GM21825 (cell line): Measurements from ENCODE around the gene SEPTIN5.
"Not testable (repeated sequence)": the region's sequence is repeated elsewhere in the genome, so short reads cannot be mapped to it uniquely, and the experiment has no call there.

Source experiments
- ATAC-seq: cut with Tn5 transposase; IDR thresholded peaks from one replicate; pipeline ENCODE4 v1.9.1; 2021; ENCODE audit warnings: mild to moderate bottlenecking, moderate library complexity; ENCODE audit not compliant: unreplicated experiment

SEPTIN5 gene

GRCh38 chr22:19719488-19720021 lies 5.3 kb downstream of the SEPTIN5 start:
- ATAC-seq: no peak

- no peak for ATAC-seq
Measured at GRCh38 chr22:19720150-19720827, 6.0 kb downstream of the SEPTIN5 start.

GRCh38 chr22:19720999-19721329 lies 6.7 kb downstream of the SEPTIN5 start:
- ATAC-seq: no peak

- ATAC-seq: no peak
Measured at GRCh38 chr22:19721330-19722177, 7.3 kb downstream of the SEPTIN5 start.

- ATAC-seq: no peak
Measured at GRCh38 chr22:19722178-19722981, 8.1 kb downstream of the SEPTIN5 start.

- ATAC-seq: no peak
Measured at GRCh38 chr22:19722982-19723231, 8.6 kb downstream of the SEPTIN5 start.

- ATAC-seq: no peak
Measured at GRCh38 chr22:19723232-19723982, 9.1 kb downstream of the SEPTIN5 start, which contains the start of gene GP1BB. GP1BB (plus strand) TSS chr22:19723539; CDS start chr22:19723570, 31 bp downstream.

GRCh38 chr22:19723983-19724827 lies 9.9 kb downstream of the SEPTIN5 start:
- no peak for ATAC-seq

GRCh38 chr22:19724927-19725661 lies 10.8 kb downstream of the SEPTIN5 start:
- ATAC-seq: no peak

GRCh38 chr22:19726064-19726788 lies 11.9 kb downstream of the SEPTIN5 start:
- ATAC-seq: not testable (repeated sequence)

- no peak for ATAC-seq
Measured at GRCh38 chr22:19727310-19728150, 13.2 kb downstream of the SEPTIN5 start.

GRCh38 chr22:19728271-19728670 lies 14.0 kb downstream of the SEPTIN5 start:
- ATAC-seq: no peak

GRCh38 chr22:19728836-19729235 lies 14.5 kb downstream of the SEPTIN5 start:
- no peak for ATAC-seq

- ATAC-seq: no peak
Measured at GRCh38 chr22:19729507-19729906, 15.2 kb downstream of the SEPTIN5 start.

- ATAC-seq: no peak
Measured at GRCh38 chr22:19730198-19730597, 15.9 kb downstream of the SEPTIN5 start.

GRCh38 chr22:19730655-19731360 lies 16.5 kb downstream of the SEPTIN5 start:
- ATAC-seq: no peak
